C4-2B (cell line): ENCODE measurements around the gene HDAC4.

Experiments used
- H3K27ac ChIP-seq: fragments of 450-650 bp; 2 replicates; pipeline ENCODE4 v1.5.1; 2017
- ZFX ChIP-seq: fragments of 450-650 bp; IDR thresholded peaks from 2 replicates; pipeline ENCODE4 v1.6.1; 2017
- TF ChIP-seq, protein P1 (sequence below): fragments of 450-650 bp; conservative IDR thresholded peaks from 2 replicates; pipeline ENCODE4 v1.5.1; 2017; ENCODE audit warnings: mild to moderate bottlenecking

Gene HDAC4

DNA sequence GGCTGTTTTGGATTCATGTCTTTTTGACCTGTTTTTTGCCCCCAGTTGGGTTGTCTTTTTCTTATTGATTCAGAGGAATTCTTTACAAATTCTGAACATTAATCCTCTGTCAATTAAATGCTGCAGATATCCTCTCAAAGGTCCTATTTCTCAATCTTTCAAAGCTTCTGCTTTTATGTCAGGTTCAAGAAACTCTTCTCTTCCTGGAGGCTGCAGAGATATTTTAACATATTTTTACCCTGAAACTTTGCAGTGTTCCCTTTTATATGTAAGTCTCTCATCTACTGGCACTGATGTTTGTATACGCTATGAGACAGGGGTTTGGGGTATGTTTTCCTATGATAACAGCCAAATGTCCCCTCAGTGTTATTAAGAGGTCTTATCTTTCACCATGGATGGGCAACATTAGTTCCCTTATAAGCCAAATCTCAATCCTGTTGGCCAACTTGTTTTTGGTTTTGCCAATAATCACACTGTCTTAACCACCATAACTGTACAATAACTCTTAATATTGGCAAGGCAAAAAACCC lies 159.3 kb downstream of the HDAC4 start:
- TF ChIP-seq ZFX: no peak
- TF ChIP-seq, protein P1, sequence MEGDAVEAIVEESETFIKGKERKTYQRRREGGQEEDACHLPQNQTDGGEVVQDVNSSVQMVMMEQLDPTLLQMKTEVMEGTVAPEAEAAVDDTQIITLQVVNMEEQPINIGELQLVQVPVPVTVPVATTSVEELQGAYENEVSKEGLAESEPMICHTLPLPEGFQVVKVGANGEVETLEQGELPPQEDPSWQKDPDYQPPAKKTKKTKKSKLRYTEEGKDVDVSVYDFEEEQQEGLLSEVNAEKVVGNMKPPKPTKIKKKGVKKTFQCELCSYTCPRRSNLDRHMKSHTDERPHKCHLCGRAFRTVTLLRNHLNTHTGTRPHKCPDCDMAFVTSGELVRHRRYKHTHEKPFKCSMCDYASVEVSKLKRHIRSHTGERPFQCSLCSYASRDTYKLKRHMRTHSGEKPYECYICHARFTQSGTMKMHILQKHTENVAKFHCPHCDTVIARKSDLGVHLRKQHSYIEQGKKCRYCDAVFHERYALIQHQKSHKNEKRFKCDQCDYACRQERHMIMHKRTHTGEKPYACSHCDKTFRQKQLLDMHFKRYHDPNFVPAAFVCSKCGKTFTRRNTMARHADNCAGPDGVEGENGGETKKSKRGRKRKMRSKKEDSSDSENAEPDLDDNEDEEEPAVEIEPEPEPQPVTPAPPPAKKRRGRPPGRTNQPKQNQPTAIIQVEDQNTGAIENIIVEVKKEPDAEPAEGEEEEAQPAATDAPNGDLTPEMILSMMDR: no peak
- no peak overlapping the region for H3K27ac ChIP-seq

DNA sequence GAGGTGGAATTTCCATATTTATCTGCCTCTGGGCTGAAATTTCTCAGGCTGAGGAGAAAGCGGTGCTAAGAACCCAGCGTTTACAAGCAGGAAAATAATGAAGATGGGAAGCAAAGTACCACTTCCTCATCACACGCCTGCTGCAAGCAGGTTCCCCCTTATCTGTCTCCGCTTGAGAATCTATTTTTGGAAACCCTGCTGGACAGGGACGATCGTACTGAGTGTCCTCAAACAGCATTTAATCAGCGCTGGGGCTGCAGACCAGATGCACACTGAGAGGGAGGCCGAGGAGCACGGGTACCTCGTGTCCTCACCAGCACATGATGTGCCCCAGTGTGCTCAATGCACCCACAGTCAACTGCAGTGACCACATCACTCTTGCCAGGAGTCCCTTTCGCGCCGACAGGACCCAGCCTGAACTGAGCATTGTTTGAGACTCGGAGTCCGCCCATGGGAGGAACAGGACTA lies 160.4 kb downstream of the HDAC4 start:
- H3K27ac ChIP-seq: no peak overlapping the region
- no peak for TF ChIP-seq ZFX

DNA sequence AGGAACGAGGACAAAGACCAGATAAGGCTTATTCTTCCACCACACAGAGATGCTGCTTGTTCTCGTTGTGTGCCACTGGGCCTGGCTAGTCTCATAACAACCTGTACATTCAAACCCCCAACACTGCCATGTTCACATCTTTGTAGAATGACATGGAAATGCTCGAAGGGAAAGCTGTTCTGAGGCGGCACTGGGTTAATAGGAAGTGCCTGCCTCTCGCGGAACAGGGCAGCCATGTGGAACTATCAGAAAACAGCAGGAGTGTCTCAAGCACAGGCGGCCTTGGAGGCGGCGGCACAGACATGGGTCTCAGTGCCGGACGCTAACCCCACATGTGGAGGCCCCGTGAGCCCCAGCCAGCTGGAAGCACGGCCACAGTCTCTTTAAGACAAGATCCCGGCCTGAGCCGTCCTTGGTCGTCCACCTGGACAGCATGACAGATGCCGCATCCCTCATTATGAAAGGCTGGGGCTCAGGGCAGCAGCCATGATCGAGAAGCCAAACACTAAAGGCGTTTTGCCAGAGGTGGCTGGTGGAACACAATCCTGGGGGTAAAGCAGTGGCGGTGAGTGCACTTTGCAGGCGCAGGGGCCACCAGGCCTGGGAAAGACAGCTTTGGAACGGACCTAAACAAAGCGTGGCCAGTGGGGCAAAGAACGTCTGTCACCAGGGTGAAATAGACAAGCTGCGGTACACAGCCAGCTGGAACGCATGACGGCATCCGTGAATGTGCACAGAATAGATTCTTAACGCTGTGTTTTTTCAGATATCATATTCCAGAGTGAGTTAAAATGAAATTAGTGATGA lies 161.0 kb downstream of the HDAC4 start:
- TF ChIP-seq, protein P1: no peak
- no peak overlapping the region for H3K27ac ChIP-seq

DNA sequence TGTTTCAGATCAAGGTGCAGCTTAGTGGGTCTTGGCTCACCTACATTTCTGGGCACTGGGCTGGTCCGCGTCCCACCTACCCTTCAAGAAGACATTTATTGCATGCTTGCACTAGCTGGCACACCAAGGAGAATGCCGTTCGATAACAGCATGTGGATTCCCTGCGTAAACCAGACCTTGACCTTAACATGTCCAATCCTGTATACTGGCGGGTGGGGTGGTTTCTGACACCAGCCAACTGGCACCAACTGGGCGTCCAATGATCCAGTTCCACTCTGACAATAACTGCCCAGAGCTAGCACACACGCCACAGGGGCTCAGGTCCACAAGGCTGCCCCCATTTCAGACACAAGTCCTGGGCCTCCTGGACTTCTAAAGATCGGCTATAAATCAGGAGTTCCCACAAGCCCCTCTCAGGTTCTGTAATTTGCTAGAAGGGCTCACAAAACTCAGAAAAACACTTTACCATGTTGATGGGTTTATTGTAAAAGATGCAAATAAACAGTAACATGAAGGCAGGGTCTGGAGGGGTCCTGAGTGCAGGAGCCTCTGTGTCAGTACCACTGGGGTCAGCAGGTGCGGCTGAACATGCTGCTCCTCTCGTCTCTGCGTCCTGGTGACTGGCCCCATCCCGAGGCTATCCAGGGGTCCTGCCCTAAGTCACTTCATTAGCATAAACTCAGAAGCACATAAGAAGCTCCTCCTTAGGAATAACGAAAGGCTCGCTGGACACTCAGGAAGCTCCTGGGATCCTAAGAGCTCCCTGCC lies 161.8 kb downstream of the HDAC4 start:
- no peak overlapping the region for H3K27ac ChIP-seq
- TF ChIP-seq ZFX: no peak
- TF ChIP-seq, protein P1: no peak

DNA sequence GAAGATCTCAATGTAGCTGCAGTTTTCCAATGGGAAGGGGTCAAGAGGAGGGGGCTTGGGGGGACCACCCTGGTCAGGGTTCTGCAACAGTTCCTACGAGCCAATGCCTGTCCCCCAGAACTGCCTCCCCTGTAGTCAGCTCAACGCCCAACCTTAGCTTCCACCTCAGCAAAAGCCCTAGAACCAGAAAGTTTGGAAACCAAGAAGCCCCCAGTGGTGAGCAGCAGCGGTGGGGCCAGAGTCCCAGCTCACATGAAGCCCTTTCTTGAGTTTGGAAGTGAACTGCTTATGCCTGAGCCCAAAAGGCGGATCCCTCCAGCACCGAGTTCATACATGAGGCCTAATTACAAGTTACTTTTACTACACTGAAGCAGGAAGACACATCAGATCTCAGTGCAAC lies 162.4 kb downstream of the HDAC4 start:
- no peak overlapping the region for H3K27ac ChIP-seq
- TF ChIP-seq ZFX: no peak
- TF ChIP-seq, protein P1: no peak

DNA sequence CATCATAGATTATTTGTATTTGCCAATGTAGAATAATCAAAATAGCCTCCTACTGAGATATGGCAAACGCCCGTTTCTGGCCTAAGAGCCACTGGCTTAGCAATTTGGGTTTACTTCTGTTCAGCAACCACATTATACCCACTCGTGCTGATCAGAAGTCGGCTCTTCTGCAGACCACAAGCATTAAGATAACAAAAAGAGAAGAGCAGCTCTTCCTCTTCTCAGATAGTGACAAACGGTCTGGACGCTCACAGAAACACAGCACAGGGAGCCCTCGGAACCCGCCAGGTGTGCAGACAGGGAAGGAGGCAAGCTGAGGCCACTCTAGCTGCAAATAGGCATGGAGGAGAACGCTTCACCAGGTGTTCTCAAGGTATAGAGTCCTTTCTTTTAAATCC lies 164.0 kb downstream of the HDAC4 start:
- no peak for TF ChIP-seq ZFX
- H3K27ac ChIP-seq: no peak overlapping the region

DNA sequence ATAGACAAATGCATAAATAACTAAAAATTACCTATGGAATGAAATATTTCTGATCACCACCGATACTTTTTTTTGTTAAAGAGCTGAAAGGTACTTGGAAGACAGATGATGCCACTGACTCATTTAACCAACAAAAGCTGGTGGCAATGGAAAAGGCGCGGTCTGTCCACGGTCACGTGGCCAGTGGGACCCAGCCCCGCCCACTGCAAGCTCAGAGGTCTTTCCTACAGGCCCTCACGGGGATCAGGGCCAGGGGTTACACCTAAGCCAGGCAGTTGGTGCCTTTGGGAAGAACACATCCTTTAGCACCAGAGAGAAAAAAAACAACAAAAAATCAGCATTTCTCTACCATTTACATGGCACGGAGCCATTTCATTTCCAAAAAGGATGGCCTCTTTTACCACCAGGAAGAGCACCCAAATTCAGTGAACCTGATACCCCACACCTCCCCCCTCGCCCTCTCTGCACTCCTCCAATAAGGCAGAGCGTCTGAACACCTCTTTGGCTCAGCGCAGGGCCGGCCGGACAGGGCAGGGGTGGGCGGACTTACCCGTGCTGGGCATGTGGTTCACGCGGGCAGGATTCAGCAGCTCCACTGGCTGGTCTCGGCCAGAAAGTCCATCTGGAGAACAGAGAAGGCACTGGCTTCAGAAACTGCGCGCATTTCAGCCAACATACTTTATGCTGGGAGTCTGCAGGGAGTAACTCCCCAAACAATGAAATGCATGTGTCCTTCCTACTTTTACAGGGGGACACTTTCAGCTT lies 164.6 kb downstream of the HDAC4 start:
- TF ChIP-seq ZFX: no peak
- TF ChIP-seq, protein P1: no peak
- no peak overlapping the region for H3K27ac ChIP-seq

DNA sequence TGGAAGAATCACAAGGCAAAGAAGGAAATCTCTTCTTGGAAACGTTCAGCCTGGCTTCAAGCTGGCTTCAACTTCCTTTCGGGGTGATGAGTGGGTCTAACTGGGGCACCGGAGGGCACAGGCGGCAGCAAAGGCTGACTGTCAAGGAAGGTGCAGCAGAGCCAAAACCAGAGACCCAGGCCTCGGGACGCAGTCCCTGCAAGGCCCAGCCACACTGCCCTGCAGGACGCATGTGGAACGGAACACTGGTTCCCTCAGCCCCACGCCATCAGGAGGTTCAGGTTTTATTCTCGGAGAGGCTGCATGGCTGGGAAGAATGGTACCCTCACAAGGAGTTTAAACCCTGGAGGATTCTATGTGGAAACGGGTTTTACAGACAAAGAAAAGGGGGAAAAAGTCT lies 165.5 kb downstream of the HDAC4 start:
- no peak for TF ChIP-seq ZFX
- TF ChIP-seq, protein P1: no peak
- no peak overlapping the region for H3K27ac ChIP-seq
